Measurements from ENCODE around the gene BABAM1. TPM values are rescaled to one million over a fixed set of nuclear protein-coding genes. Genes with fewer than 3 reads are reported as not detected.
A peak's percentile ranks its signal among the peaks of the same experiment; 100 is the strongest.

The BABAM1 gene
- total RNA-seq, 1 donor from 2014 or later, result 135 TPM

DNA sequence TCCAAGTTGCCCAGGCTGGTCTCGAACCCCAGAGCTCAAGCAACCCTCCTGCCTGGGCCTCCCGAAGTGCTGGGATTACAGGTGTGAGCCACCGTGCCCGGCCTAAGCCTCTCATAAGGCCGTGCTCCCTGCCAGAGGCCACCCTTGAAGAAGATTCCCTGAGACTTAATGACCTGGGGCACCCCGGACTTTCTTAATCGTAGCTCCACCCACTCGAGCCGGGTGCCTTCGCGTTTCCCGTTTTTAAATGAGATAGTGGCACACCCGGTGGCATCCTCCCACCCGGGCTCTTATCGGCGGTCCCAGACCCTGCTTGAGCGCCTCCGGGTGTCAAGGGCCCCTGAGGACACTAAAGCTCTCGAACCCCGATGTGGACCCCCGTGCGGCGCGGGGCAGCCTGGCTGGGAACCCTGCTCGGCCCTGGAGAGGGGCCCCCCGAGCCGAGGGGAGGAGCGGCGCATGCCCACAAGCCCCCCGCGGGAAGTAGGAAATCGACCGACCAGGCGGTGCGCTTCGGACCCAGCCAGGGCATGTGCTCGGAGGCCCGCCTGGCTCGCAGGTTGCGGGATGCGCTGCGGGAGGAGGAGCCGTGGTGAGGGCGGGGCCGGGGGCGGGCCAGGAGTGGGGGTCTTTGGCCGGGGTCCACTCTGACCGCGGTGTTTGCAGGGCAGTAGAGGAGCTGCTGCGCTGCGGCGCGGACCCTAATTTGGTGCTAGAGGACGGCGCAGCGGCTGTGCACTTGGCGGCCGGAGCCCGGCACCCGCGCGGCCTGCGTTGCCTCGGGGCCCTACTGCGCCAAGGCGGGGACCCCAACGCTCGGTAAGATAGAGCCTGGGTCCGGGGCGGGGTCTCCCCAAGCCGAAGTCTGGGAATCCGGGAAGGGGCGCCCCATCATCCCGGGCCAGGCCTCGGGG, 14.4 kb downstream of the BABAM1 start, which contains the start of gene ANKLE1:
TSS of gene ANKLE1 (plus strand) at position 511 of the 914 bp plus-strand sequence. CDS start at position 531, 20 bp downstream.
- peak; percentile 68 for ATAC-seq (ENCODE audit: low read depth)
- H3K4me3 Mint-ChIP-seq, result peak within 1 kb of the TSS; percentile 85
- H3K9me3 Mint-ChIP-seq, result no peaks in the 10 kb centered on the region
- ChIA-PET POLR2A (interaction anchor here (0.6 to 4.5 kb wide), 15 partner anchors 8 to 1137 kb away, joined by 3 to 40 read pairs (median 5); partner anchors contain the start of genes BABAM1 and DDA1), CTCF (interaction anchor here (0.7 to 2.7 kb wide), 18 partner anchors 15 to 1066 kb away, joined by 3 to 19 read pairs (median 4); partner anchors contain the start of genes ABHD8, DDA1, MRPL34 and USHBP1)
- intact Hi-C loops (cut with micrococcal nuclease), result loop anchor here (1.0 to 2.0 kb wide), 8 partner anchors 15 to 567 kb away; partner anchors contain the start of genes BABAM1, HAUS8 and MYO9B
- peaks cover 14% of the 10 kb centered on the region for H3K36me3 Mint-ChIP-seq (ENCODE audit: low read depth)
- H3K27me3 Mint-ChIP-seq, result no peaks in the 10 kb centered on the region
- peak; percentile 69 for DNase-seq
- TF ChIP-seq, protein P1, sequence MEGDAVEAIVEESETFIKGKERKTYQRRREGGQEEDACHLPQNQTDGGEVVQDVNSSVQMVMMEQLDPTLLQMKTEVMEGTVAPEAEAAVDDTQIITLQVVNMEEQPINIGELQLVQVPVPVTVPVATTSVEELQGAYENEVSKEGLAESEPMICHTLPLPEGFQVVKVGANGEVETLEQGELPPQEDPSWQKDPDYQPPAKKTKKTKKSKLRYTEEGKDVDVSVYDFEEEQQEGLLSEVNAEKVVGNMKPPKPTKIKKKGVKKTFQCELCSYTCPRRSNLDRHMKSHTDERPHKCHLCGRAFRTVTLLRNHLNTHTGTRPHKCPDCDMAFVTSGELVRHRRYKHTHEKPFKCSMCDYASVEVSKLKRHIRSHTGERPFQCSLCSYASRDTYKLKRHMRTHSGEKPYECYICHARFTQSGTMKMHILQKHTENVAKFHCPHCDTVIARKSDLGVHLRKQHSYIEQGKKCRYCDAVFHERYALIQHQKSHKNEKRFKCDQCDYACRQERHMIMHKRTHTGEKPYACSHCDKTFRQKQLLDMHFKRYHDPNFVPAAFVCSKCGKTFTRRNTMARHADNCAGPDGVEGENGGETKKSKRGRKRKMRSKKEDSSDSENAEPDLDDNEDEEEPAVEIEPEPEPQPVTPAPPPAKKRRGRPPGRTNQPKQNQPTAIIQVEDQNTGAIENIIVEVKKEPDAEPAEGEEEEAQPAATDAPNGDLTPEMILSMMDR (IDR thresholded peaks at IDR 0.05), result no peak
- peaks cover 12% of the 10 kb centered on the region for H3K4me1 Mint-ChIP-seq
- peak within 1 kb of the TSS; percentile 46 for H3K27ac Mint-ChIP-seq

GRCh38 chr19:17282488-17283125, 15.4 kb downstream of the BABAM1 start:
- no peak overlapping the region for H3K27ac Mint-ChIP-seq
- peaks cover 12% of the 10 kb centered on the region for H3K4me1 Mint-ChIP-seq
- TF ChIP-seq, protein P1 (IDR thresholded peaks at IDR 0.05), result peak; percentile 52
- no peaks in the 10 kb centered on the region for H3K27me3 Mint-ChIP-seq
- ChIA-PET CTCF (interaction anchor here (0.8 to 2.3 kb wide), 14 partner anchors 16 to 568 kb away, joined by 3 to 10 read pairs (median 4); no protein-coding TSS in a partner anchor), POLR2A (interaction anchor here (0.5 to 4.5 kb wide), 7 partner anchors 10 to 206 kb away, joined by 3 to 40 read pairs (median 5); partner anchors contain the start of genes BABAM1 and DDA1)
- H3K36me3 Mint-ChIP-seq (ENCODE audit: low read depth), result peaks cover 6% of the 10 kb centered on the region
- DNase-seq, result peak; percentile 79
- H3K9me3 Mint-ChIP-seq, result no peaks in the 10 kb centered on the region
- ATAC-seq (ENCODE audit: low read depth), result peak; percentile 84
- peak overlapping the region; percentile 85 for H3K4me3 Mint-ChIP-seq
- intact Hi-C loops (cut with micrococcal nuclease), result loop anchor here (1.0 to 2.0 kb wide), 7 partner anchors 21 to 568 kb away; partner anchors contain the start of genes HAUS8 and MYO9B

DNA sequence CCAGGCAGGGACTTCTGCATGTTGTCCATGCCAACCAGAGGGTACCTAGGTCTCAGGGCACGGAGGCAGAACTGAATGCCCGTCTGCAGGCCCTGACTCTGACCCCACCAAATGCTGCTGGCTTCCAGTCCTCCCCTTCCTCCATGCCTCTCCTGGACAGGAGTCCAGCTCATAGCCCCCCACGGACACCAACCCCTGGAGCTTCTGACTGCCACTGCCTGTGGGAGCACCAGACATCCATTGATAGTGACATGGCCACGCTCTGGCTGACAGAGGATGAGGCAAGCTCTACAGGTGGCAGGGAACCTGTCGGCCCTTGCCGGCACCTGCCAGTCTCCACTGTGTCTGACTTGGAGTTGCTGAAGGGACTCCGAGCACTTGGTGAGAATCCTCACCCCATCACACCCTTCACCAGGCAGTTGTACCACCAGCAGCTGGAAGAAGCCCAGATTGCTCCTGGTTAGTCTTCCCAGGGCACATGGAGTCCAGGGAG, 16.3 kb downstream of the BABAM1 start:
- H3K4me3 Mint-ChIP-seq, result no peak overlapping the region
- TF ChIP-seq, protein P1 (IDR thresholded peaks at IDR 0.05), result no peak
- intact Hi-C loops (cut with micrococcal nuclease), result loop anchor here (2.0 kb wide), 1 partner anchor 209 kb away; the partner anchor contains the start of genes HAUS8 and MYO9B
- no peak overlapping the region for H3K27ac Mint-ChIP-seq
- DNase-seq (no peak), ATAC-seq (ENCODE audit: low read depth) (no peak)
- ChIA-PET POLR2A (interaction anchor here (0.6 to 4.5 kb wide), 3 partner anchors 8 to 571 kb away, joined by 3 to 40 read pairs (median 3); partner anchors contain the start of gene BABAM1), CTCF (interaction anchor here (0.8 to 2.3 kb wide), 12 partner anchors 18 to 569 kb away, joined by 3 to 8 read pairs (median 4); no protein-coding TSS in a partner anchor)
- no peaks in the 10 kb centered on the region for H3K9me3 Mint-ChIP-seq
- H3K4me1 Mint-ChIP-seq, result peaks cover 12% of the 10 kb centered on the region
- H3K36me3 Mint-ChIP-seq (ENCODE audit: low read depth), result peaks cover 3% of the 10 kb centered on the region
- peaks cover 2% of the 10 kb centered on the region for H3K27me3 Mint-ChIP-seq

DNA sequence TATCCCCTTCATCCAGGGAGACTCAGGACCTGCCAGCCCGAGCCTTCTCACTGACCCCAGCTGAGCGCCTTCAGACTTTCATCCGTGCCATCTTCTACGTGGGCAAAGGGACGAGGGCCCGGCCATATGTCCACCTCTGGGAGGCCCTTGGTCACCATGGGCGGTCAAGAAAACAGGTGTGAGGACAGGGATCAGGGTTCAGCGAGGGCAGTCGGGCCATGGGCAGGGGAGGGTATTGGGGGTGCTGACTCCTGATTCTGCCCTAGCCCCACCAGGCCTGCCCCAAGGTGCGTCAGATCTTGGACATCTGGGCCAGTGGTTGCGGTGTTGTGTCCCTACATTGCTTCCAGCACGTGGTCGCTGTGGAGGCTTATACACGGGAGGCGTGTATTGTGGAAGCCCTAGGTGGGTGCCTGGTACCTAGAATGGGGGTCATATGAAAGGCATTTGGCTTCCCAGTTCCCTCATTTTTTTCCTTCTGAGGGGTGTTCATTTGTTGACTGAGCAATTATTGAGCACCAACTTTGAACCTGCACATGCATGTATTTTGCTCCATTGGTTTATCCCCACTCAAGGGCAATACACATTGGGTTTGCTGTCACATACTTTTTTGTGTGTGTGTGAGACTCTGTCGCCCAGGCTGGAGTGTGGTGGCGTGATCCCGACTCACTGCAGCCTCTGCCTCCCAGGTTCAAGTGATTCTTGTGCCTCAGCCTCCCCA, 18.3 kb downstream of the BABAM1 start:
- no peak overlapping the region for H3K27ac Mint-ChIP-seq
- POLR2A ChIA-PET, result interaction anchor here (0.9 to 1.5 kb wide), 2 partner anchors 18 to 19 kb away, joined by 3 read pairs; partner anchors contain the start of genes ABHD8 and BABAM1

More for the DNA sequence above, 18.3 kb downstream of the BABAM1 start:
- no peak overlapping the region for H3K4me3 Mint-ChIP-seq
- no peaks in the 10 kb centered on the region for H3K36me3 Mint-ChIP-seq (ENCODE audit: low read depth)
- no peaks in the 10 kb centered on the region for H3K9me3 Mint-ChIP-seq
- intact Hi-C loops (cut with micrococcal nuclease), result no loop called here
- CTCF ChIA-PET, result no interaction called here
- ATAC-seq (ENCODE audit: low read depth), result no peak
- no peak for DNase-seq
- TF ChIP-seq, protein P1 (IDR thresholded peaks at IDR 0.05), result no peak
- peaks cover 17% of the 10 kb centered on the region for H3K4me1 Mint-ChIP-seq
- H3K27me3 Mint-ChIP-seq, result peaks cover 2% of the 10 kb centered on the region

Measured in activated B cell treated with CpG ODN at 0.5 μM for 24 hours (primary cell).